ENCODE data around the gene ATG101.

The ATG101 gene, protein sequence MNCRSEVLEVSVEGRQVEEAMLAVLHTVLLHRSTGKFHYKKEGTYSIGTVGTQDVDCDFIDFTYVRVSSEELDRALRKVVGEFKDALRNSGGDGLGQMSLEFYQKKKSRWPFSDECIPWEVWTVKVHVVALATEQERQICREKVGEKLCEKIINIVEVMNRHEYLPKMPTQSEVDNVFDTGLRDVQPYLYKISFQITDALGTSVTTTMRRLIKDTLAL

DNA sequence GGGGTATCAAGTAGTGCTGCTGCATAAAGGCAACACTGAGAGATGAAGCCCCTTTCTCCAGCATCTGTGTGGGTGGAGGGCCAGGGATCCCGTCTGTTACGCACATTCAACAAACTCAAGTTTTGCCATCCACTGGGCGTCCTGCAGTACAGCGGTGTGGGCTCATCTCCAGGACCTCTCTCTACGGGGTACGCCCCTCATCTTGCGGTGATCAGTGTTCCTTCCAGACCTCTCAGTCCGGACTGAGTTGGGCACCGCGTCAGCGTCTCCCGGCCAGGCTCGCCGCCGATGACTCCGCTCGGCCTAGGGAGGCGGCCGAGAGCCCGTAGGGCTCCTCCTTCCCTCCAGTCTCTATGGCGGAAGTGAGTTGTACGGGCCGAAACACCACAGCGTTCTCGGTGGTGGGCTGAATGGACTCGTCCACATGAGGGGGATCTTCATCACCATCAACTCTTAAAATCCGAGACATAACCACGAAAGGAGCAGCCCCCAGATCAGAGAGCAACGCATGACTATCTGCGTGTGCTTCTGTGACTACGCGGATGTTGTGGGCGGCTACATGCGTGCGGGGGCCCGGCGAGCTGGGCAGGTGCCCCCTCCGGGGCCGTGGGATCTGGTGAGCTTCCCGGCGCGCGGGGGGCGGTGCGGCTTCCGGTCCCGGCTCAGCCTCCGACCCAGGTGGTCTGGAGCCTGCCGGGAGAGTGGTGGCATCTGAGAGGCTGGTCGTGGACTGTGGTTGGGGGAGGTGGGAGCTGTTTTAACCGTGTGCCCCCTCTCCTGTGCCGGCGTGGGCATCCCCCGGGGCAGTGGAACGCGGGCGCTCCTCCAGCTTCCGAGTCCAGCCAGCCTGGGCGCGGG, at the start of gene ATG101:
Gene ATG101, plus strand, starts transcription at position 652 of the 858 bp plus-strand sequence. CDS start 3,673 bp downstream, outside the sequence.
- peak; percentile 94 for DNase-seq

DNA sequence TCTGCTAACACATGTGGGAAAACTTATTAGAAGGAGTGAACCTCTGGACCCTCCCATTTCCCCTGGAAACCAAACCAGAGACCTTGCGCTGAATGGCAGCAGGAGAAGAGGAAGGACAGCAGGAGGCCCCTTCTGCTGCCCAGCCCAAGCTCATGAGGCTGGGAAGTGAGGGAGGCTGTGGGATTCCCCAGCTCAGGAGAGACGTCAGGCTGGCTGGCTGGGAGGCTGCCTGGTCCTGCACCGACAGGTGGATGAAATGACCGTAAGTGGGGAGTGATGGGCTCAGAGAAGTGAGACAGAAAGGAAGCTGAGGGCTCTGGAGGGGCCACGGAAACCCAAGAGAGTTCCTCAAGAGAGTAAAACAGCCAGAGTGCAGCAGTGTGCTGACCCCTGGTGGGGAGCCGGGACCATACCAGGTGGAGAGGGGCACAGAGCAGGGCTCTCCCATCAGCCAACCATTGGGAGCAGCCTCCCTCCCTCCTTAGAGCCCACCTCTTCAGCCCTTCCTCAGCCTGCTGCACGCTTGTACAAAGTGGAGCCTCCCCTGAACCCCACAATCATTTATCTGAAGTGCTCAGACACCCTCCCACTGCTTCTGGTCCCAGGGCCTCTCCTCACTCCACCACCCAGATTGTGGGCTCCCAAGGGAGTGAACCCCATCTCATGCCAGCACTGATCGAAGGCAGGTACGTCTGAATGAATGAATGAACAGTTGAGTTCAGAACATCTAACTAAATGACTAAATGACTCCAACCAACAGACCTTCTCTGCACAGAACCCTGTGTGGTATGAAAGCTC, 49.0 kb upstream of the ATG101 start:
- peak; percentile 74 for DNase-seq

- DNase-seq = no peak
These were observed 47.0 kb upstream of the ATG101 start for GRCh38 chr12:52022841-52023181.

DNA sequence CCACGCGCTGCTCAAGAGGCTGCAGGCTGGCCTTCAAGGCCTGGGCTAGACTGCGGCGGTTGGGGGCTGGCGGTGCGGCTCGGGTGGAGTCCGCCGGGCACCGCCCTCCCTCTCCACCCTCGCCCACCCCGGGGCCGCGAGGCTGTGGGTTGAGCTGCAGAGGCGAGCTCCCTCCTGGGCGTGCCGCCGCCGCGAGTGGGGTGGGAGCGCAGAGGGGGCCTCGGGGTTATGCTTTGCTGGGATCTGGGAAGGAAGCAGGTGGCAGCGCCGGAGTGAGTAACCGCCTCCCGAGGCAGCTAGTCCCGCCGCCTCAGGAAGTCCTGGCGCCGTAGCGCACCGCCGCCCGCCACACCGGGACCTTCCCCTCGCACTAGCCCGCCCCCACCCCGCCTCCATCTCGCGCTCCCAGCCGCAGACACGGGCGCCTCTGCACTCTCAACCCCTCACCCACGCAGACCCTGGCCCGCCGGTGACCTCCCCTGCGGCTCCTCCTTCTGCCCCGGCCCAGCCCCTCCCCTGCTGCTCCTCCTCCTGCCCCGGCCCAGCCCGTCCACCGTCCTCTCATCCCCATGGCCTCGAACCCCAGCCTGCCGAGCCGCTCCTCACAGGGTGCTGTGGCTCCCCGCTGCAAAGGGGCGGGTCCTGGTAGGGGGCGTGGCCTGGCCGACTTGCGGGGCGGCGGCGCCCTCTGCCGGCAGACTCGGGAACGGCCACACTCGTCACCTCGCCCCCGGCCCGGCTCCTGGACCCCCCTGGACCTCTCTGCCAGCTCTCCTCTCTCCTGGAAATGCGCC, 46.4 kb upstream of the ATG101 start:
- peak; percentile 91 for DNase-seq

- no peak for DNase-seq
These were observed 45.6 kb upstream of the ATG101 start for GRCh38 chr12:52023976-52024688.

- no peak for DNase-seq
These were observed 44.9 kb upstream of the ATG101 start for GRCh38 chr12:52024845-52025230.

GRCh38 chr12:52026263-52026662, 43.5 kb upstream of the ATG101 start:
- DNase-seq = no peak

- peak; percentile 51 for DNase-seq
These were observed 42.5 kb upstream of the ATG101 start for GRCh38 chr12:52027085-52027843.

- peak; percentile 59 for DNase-seq
These were observed 40.1 kb upstream of the ATG101 start for GRCh38 chr12:52029685-52030084.

GRCh38 chr12:52032446-52032803, 37.4 kb upstream of the ATG101 start:
- peak; percentile 82 for DNase-seq

DNA sequence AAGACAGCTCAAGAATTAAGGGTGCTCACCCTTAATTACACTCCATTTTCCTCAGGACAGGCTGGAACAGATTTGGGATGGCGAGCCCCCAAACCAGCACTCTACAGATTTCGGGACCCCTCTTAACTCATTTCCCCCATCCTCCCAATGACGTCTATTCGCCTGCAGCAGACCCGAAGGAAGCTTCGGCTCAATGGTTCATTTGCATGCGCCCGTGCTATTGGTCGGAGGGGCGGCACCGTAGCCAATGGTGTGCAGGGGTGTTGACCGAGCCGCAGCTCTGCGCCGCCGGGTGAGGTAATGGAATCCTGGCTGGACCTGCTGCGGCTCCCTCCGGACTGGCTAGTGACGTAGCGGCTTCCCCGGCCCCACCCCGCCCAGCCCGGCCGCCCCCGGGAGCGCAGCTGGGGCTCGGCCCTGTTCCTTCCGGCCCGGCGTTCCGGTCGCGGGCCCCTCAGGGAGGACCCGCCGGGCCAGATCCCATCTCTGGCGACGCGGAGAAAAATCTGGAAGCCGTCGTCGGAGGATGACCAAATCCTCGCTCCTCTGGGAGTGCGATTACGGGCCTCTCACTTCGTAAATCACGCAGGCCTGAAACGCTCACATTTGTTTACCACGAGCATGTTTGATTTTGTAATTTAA, 36.9 kb upstream of the ATG101 start:
- DNase-seq = peak; percentile 99

- DNase-seq = peak; percentile 46
These were observed 36.2 kb upstream of the ATG101 start for GRCh38 chr12:52033446-52034140.

DNA sequence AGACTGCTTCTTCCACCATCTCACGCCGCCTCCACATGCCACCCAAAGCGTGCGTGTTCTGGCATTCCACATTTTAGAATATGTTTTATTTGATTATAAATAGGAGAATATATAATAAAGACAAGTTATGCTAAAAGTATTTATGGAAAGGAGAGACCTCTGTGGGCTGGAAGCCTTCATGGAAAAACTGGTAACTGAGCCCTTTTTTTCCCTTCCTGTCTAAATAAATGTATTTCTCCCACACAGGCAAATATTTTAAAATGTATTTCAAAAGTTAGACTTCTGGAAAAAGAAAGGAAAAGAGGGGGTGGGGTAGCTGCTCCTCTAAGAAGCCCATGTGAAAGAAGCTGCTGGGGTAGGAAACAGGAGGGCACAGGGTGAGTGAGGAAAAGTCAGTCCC, 34.6 kb upstream of the ATG101 start:
- DNase-seq = peak; percentile 70

DNA sequence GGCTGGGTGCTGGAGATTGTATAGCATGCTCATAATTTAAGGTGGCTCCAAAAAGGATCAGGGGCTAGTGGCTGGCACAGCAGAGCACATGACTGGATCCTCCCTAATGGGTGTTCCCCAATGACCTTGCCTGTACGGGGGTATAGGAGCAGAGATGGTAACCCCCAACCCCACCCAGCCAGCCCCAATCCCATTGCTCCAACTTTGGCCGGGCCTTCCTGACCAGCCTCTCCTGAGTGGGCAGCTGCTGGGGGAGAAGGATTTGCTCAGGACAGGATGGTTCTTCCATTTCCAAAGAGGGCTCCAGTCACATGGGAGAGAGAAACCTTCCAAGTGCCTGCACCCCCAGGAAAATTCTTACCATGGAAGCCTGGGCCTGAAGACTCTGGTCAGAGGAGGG, 33.9 kb upstream of the ATG101 start:
- DNase-seq = peak; percentile 34

DNA sequence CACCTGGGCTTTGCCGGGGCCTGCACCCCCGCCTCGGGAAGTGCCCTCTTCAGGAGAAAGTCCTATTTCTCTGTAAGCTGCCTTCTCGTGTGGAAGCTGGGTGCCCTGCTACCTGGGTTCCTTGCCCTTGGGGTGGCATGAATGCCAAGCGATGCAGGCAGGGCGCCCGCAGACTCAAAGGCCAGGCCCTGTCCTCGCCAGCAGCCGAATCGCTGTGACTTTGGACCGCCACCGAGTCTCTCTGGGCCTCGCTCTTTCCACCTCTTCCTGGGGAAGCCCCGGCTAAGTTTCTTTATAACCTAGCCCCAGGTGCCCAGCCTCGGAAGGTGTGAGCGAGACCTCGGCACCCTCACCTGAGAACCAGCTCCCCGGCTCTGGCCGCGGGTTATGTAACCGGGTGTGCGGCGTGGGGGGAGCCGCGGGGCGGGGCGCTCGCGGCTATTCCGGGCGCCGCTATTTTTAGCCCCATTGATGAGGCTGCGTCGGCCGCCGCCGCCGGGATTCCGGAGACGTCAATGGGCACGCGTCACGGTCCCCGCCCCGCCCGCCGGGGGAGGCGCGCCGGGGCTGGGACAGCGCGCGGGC, 33.1 kb upstream of the ATG101 start:
- DNase-seq = peak; percentile 94

- peak; percentile 82 for DNase-seq
These were observed 32.4 kb upstream of the ATG101 start for GRCh38 chr12:52037248-52037861.

DNA sequence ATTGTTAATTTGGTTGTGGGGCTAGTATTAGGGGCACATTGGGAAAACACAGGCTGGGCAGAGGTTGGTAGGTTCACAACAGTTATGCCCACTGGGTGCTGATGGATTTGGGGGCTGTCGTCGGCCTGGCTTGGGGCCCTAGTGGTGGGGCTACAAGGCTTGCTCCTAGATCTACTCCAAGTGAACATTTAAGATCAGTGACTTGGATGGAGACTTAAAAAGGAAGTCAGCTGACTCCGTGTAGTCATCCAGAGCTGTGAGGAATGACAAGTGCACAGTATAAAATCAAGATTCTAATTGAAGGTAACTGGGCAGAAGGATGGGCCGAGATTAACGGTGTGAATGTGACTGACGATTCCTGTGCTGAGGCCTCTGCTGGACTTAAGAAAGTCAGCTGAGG, 31.3 kb upstream of the ATG101 start:
- peak; percentile 38 for DNase-seq

- no peak for DNase-seq
These were observed 28.7 kb upstream of the ATG101 start for GRCh38 chr12:52041035-52041434.

GRCh38 chr12:52041695-52042123, 28.1 kb upstream of the ATG101 start:
- DNase-seq = peak; percentile 73
